ENCODE results near the gene TUBGCP2.
"Not testable (repeated sequence)": the region's sequence is repeated elsewhere in the genome, so short reads cannot be mapped to it uniquely, and the experiment has no call there.

The TUBGCP2 gene

GRCh38 chr10:133276435-133277201 lies 32.1 kb downstream of the TUBGCP2 start, which contains the start of gene ADAM8:
Gene ADAM8, minus strand, starts transcription at chr10:133276868. Its CDS starts 51 bp downstream, at chr10:133276817.
- DNase-seq: no peak

DNA sequence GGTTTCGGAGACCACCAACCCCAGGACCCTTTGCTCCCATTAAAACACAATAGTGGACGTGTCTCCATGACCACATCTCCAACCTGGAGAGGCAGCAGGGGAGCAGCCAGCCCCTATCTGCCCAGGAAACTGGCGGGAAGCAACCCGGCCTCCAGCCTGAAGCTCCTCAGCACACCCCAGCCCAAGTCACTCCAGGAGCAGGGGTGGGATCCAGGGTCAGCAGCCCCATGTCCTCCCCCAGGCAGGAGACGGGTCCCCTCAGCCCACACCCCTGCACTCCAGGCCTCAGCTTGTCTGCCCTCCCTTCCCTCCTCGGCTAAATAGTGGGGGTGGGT lies 32.6 kb downstream of the TUBGCP2 start:
- no peak for DNase-seq

DNA sequence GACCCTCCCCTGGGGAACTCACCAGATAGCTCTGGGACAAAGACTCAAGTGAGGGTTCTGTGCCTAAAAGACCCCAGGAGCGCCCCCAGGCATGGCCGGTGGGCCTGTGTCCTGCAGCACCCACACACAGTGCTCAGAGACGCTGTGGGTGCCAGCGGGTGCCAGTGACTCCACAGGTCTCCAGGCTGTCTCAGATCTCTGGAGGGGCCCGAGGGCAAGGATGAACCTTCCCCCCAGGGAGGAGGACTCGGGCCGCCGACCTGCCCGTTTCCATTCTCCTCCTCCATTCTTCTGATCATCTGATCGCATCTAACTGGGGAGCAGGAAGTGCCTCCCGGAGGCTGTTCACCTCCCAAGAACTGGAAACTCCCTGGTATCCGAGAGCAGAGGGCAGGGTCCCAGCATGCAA lies 33.0 kb downstream of the TUBGCP2 start:
- no peak for DNase-seq

- DNase-seq: no peak
Observed at GRCh38 chr10:133274751-133275683, 33.7 kb downstream of the TUBGCP2 start.

DNA sequence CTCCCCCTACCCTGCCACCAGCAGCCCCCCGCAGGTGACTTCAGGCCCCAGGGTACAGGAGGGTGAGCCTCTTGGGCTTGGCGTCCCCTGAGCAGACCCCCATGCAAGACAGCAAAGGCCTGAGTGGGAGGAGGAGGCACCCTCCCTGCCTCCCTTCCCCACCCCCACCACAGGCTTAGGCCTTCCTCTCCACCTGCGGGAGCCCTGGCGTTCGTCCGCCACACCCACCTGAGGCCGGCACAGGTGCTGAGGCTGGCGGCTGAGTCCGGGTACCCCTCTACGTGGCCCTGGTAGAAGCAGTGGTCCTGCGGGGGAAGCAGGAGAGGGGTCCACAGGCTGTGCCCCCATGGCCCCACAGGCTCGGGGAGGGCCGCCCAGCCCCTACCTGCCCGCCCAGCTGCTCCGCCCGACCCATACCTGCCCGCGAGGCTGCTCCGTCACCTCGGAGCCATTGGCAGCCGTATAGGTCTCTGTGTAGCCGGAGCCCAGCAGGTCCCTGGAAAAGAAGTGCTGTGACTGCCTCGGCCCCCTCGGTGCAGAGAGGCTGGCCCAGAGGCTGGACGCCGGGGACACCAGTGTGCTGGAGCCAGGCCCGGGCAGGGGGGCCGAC lies 35.0 kb downstream of the TUBGCP2 start:
- DNase-seq: no peak

GRCh38 chr10:133272964-133273420 lies 35.7 kb downstream of the TUBGCP2 start:
- no peak for DNase-seq

DNA sequence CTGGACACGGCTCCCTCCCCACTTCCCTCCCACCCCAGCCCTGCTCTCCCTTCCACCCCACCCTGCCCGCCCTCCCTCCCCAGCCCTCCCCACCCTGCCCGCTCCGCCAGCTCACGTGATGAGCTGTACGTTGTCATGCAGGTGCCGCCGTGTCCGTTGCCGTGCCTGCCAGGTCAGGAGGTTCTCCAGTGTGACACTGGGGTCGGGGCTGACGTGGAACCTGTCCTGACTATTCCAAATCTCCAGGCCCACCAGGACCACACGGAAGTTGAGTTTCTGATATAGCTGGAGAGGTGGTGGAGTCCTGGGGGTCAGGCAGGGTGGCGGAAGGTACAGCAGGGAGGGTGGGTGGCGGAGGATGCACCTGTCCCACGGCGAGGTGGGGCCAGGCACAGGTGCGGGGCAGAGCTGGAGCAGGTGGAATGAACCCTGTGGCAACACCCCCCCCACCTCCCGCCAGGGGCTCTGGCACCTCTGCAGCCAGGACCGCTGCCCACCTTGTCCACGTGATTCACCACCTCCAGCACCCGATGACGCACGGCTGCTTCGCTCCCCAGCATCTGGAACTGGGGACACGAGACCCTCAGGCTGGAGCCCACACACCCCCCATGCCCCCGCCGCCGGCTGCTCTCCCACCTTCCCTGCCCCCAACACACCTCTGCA lies 36.2 kb downstream of the TUBGCP2 start:
- DNase-seq: no peak

DNA sequence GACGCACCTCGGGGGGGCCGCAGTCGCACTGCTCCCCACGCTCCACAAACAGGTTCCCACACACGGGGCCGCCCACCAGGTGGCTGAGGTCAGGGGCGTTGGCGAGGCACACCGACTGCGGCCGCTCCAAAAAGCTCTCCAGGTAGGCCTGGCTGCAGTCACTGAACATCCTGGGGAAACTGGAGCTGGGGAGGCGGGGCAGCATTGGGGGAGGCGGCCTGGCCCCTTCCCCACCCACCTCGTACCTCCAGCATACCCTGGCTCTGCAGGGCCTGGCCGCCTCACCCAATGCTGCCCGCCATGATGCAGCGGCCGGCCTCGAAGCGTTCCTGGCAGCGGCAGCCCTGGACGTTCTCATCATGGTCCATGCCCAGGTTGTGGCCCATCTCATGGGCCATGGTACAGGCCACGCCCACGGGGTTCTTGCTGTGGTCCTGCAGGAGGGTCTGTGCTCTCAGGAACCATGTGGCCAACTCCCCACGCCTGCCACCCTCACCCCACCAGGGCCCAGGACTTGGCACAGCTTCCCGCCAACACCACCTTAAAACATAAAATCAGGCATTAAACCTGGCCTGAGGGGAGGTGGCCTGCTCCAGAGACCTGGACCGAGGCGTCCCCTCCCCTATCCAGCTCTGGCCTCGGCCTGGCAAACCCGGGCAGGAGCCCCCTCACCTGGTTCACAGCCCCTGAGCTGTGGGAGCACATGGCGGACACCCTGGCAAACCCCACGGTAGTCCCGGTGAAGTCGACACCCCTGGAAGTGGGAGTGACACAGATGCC lies 37.0 kb downstream of the TUBGCP2 start:
- DNase-seq: no peak

GRCh38 chr10:133270773-133271297 lies 37.8 kb downstream of the TUBGCP2 start:
- no peak for DNase-seq

GRCh38 chr10:133270204-133270603 lies 38.5 kb downstream of the TUBGCP2 start:
- no peak for DNase-seq

DNA sequence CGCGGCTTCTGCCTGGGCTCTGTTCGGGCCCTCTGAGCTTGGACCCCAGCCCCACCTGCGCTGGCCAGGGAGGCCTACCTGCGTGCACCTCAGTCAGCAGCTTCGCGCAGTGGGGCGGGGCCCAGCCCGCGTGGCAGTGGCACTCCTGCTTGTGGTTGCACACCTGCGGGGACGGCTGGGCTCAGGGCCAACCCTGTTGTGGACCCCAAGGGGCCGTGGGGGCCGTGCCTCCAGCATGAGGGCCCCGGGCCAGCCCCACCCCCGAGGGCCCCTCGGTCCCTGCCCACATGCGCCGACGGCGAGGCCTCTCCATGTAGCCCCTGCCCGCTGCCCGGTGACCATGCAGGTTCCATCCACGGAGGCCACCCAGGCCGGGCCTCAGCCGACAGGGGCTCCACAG lies 39.3 kb downstream of the TUBGCP2 start:
- DNase-seq: no peak

GRCh38 chr10:133268532-133268931 lies 40.1 kb downstream of the TUBGCP2 start:
- DNase-seq: no peak

- DNase-seq: no peak
Observed at GRCh38 chr10:133267829-133268228, 40.8 kb downstream of the TUBGCP2 start.

- no peak for DNase-seq
Observed at GRCh38 chr10:133267293-133267692, 41.4 kb downstream of the TUBGCP2 start.

- no peak for DNase-seq
Observed at GRCh38 chr10:133266056-133266795, 42.4 kb downstream of the TUBGCP2 start.

- not testable (repeated sequence) for DNase-seq
Observed at GRCh38 chr10:133265052-133265451, 43.6 kb downstream of the TUBGCP2 start.

DNA sequence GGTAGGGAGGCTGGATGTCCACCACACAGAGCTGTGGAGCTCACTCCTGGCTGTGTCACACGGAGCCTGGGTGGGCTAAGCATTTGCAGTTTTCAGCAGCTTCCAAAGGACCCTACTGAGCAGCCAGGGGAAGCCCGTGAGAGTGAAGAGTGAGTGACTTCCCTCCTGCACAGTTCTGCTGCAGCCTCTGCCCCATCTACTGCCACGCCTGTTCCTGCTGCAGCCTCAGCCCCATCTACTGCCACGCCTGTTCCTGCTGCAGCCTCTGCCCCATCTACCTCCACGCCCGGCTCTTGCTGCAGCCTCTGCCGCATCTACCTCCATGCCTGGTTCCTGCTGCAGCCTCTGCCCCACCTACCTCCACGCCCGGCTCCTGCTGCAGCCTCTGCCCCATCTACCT lies 44.2 kb downstream of the TUBGCP2 start:
- DNase-seq: no peak

- DNase-seq: no peak
Observed at GRCh38 chr10:133263674-133264073, 45.0 kb downstream of the TUBGCP2 start.

DNA sequence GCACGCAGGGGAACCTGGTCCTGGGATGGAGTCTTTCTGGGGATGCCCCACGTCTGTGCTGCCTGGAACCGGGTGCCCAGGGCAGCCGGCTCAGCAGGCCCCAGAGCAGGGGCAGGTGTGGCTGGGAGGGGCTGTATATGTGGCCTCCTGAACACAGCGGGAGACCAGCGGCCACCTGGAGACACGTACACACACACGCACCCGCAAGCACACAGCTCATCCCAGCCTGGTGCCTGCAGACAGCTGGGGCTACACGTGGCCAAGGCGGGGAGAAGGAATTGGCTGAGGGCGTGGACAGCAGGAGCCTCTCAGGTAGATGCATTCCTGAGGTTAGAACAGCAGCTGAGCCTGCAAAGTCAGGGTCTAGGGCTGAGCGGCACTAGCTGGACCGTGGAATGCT lies 46.0 kb downstream of the TUBGCP2 start:
- DNase-seq: no peak

DNA sequence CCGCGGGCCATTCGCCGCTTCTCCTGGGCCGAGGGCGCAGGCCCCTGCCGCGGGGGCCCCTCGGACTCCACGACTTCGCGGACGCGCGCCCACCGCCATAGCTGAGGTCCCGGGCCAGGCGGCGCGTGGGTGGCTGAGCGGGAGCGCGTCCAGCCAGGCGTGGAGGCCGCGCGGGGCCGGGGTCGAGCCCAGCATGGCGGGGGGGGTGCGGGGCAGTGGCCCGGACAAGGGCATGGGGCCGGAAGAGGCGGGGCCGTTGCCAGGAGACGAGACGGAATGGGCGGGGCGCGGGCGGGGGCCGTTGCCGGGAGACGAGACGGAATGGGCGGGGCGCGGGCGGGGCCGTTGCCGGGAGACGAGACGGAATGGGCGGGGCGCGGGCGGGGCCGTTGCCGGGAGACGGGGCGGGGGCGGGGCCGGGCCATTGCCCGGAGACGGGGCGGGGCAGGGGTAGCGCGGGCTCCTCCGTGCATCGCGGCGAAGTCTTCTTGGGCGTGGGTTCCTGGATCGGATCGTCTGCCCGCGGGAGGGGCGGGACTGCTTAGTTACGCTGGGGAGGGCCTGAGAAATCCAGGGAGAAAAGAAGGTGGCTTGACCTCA lies 46.8 kb downstream of the TUBGCP2 start:
- no peak for DNase-seq

Measured in NCI-H2081 treated with DMSO at 0.1 percent for 48 hours (cell line).